Measurements from ENCODE around the gene FBXO34. TPM values are rescaled to one million over a fixed set of nuclear protein-coding genes. Genes with fewer than 3 reads are reported as not detected.

Gene FBXO34
- total and polyA plus RNA-seq, 2 of the 13 experiments (the other 11 are each of a cell fraction or from before 2014, with no cell fraction given): 8.8 to 13.5 TPM

- 0 out of 2 replicates have a peak, but pooled peaks have one; percentile 56 for TF ChIP-seq KLF11 (CRISPR knock-in tag; IDR thresholded peaks at IDR 0.05)
- TF ChIP-seq ZNF207 (IDR thresholded peaks at IDR 0.05; ENCODE audit: borderline replicate concordance): no peak
- TF ChIP-seq ZNF781 (CRISPR knock-in tag; IDR thresholded peaks at IDR 0.05; ENCODE audit: borderline replicate concordance, not compliant biosample characterization): no peak
- peak; percentile 73 for TF ChIP-seq STAG1 (CRISPR knock-in tag; IDR thresholded peaks at IDR 0.05)
- peak; percentile 84 for TF ChIP-seq GATAD2A (CRISPR knock-in tag; IDR thresholded peaks at IDR 0.05)
- TF ChIP-seq ZNF224 (CRISPR knock-in tag; IDR thresholded peaks at IDR 0.05): 0 out of 2 replicates have a peak, but pooled peaks have one; percentile 39
- no peak for TF ChIP-seq NR2C2 (CRISPR knock-in tag; IDR thresholded peaks at IDR 0.05; ENCODE audit: borderline replicate concordance)
- peak; percentile 74; the same call in 1 of the 2 replicates for TF ChIP-seq JUND (CRISPR knock-in tag; IDR thresholded peaks at IDR 0.05)
- TF ChIP-seq NONO (IDR thresholded peaks at IDR 0.05): no peak
- TF ChIP-seq NONO (CRISPR knock-in tag; conservative IDR thresholded peaks at IDR 0.05): peak; percentile 85
- TF ChIP-seq SIX1 (CRISPR knock-in tag; IDR thresholded peaks at IDR 0.05; ENCODE audit: borderline replicate concordance): peak; percentile 17; the same call in 1 of the 2 replicates
- TF ChIP-seq GLMP (CRISPR knock-in tag; IDR thresholded peaks at IDR 0.05; ENCODE audit: borderline replicate concordance): no peak
- peak; percentile 44; the same call in 1 of the 2 replicates for TF ChIP-seq AFF4 (CRISPR knock-in tag; IDR thresholded peaks at IDR 0.05)
- TF ChIP-seq ZBTB38 (CRISPR knock-in tag; IDR thresholded peaks at IDR 0.05): peak; percentile 71; the same call in 1 of the 2 replicates
- peak; percentile 69; the same call in 1 of the 2 replicates for TF ChIP-seq ZSCAN25 (CRISPR knock-in tag; IDR thresholded peaks at IDR 0.05)
- TF ChIP-seq ZNF790 (CRISPR knock-in tag; IDR thresholded peaks at IDR 0.05; ENCODE audit: borderline replicate concordance): no peak
- no peak for TF ChIP-seq ZNF33B (CRISPR knock-in tag; IDR thresholded peaks at IDR 0.05)
- peak; percentile 87 for TF ChIP-seq SALL1 (CRISPR knock-in tag; IDR thresholded peaks at IDR 0.05)
- TF ChIP-seq ZNF10 (CRISPR knock-in tag; IDR thresholded peaks at IDR 0.05; ENCODE audit: borderline replicate concordance, low read depth): no peak
- TF ChIP-seq, protein P1, sequence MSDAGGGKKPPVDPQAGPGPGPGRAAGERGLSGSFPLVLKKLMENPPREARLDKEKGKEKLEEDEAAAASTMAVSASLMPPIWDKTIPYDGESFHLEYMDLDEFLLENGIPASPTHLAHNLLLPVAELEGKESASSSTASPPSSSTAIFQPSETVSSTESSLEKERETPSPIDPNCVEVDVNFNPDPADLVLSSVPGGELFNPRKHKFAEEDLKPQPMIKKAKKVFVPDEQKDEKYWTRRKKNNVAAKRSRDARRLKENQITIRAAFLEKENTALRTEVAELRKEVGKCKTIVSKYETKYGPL (CRISPR knock-in tag; IDR thresholded peaks at IDR 0.05): no peak
- peak; percentile 64; the same call in 1 of the 2 replicates for TF ChIP-seq CHD2 (IDR thresholded peaks at IDR 0.05; ENCODE audit: low read depth, low read length)
- peak; percentile 75 for TF ChIP-seq ATF3 (CRISPR knock-in tag; IDR thresholded peaks at IDR 0.05)
- TF ChIP-seq, protein P2, sequence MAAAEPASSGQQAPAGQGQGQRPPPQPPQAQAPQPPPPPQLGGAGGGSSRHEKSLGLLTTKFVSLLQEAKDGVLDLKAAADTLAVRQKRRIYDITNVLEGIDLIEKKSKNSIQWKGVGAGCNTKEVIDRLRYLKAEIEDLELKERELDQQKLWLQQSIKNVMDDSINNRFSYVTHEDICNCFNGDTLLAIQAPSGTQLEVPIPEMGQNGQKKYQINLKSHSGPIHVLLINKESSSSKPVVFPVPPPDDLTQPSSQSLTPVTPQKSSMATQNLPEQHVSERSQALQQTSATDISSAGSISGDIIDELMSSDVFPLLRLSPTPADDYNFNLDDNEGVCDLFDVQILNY (CRISPR knock-in tag; conservative IDR thresholded peaks at IDR 0.05): peak; percentile 37; the same call in 1 of the 2 replicates
Observed at GRCh38 chr14:55270832-55271571, at the start of gene FBXO34 (continued).

Data from HepG2 (cell line).